Activated gamma-delta T cell (primary cell): ENCODE data around the gene ARHGEF17.

Experiments
- DNase-seq: peaks from one replicate; lab custom pipeline; 2025; lab: John Stamatoyannopoulos, UW

ARHGEF17 gene

GRCh38 chr11:73410627-73411026 is 102.6 kb downstream of the ARHGEF17 start:
- no peak for DNase-seq

- DNase-seq = no peak
Measured at GRCh38 chr11:73411031-73411430, 103.0 kb downstream of the ARHGEF17 start.

- no peak for DNase-seq
Measured at GRCh38 chr11:73412308-73412707, 104.2 kb downstream of the ARHGEF17 start.

- no peak for DNase-seq
Measured at GRCh38 chr11:73413256-73413655, 105.2 kb downstream of the ARHGEF17 start.

GRCh38 chr11:73414977-73415651 is 107.0 kb downstream of the ARHGEF17 start:
- no peak for DNase-seq

DNA sequence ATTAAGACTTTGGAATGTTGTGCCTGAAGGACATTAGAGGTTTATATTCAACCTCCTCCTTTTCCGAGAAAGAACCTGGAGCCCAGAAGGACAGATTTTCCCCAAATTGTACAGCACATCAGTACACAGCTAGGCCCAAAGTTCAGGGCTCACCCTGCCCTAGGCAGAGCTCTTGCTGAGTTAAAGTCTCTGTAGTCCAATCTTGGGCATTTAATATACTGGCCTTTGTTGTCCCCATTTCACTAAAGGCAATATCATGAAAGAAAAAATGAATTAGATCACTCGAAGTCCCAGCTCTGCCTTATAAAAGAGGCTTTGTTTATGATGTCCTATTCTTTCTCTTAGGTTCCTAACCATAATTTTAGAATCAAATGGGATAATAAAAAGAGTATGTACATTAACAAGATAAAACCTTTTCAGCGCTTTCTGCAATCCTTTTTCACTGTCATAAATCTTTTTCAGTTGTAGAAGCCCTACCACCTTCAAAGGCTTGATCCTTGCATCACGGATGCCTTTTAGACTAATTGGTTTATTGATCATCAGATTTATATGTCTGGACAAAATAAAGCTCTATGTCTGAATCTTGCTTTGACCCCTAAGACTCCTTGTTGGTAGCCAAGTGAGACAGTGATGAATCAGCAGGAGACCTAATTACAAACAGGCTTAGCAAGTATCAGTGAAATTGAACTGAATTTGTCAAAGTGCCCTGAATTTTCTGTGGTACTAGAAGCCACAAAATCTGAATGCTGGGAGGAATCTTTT is 108.0 kb downstream of the ARHGEF17 start:
- DNase-seq = no peak

DNA sequence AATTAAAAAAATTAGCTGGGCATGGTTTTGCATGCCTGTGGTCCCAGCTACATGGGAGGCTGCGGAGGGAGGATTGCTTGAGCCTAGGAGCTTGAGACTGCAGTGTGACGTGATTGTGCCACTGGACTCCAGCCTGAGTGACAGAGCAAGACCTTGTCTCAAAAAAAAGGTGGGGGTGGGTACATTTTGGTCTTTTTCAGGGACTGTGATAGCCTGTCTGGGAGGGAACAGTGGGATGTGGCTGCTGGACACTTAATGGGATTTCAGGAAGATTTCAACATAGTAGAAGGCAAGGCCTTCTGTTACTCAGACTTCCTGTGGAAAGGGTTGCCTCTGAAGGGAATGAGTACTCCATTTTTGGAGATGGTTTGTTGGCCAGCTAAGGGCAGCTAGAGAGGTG is 108.7 kb downstream of the ARHGEF17 start:
- no peak for DNase-seq
